NK-92 (cell line): Measurements from ENCODE around the gene EWSR1.

Experiments used
- DNase-seq: peaks from one replicate; lab custom pipeline; 2025; ENCODE audit not compliant: unreplicated experiment; lab: John Stamatoyannopoulos, UW

Gene EWSR1

GRCh38 chr22:29315286-29316140 lies 47.4 kb downstream of the EWSR1 start, which contains the start of gene RASL10A:
RASL10A (minus strand) TSS chr22:29315697; CDS start chr22:29315246, 451 bp downstream.
- DNase-seq = no peak

GRCh38 chr22:29316141-29316828 lies 48.2 kb downstream of the EWSR1 start:
- DNase-seq = no peak

- DNase-seq = no peak
These were observed 49.9 kb downstream of the EWSR1 start for GRCh38 chr22:29317827-29318454.

GRCh38 chr22:29319072-29319471 lies 51.0 kb downstream of the EWSR1 start:
- DNase-seq = no peak

GRCh38 chr22:29320546-29320945 lies 52.5 kb downstream of the EWSR1 start:
- DNase-seq = no peak

GRCh38 chr22:29323641-29324040 lies 55.6 kb downstream of the EWSR1 start:
- DNase-seq = no peak

GRCh38 chr22:29325356-29325755 lies 57.3 kb downstream of the EWSR1 start:
- DNase-seq = no peak

- DNase-seq = no peak
These were observed 57.8 kb downstream of the EWSR1 start for GRCh38 chr22:29325785-29326315.

- DNase-seq = no peak
These were observed 58.4 kb downstream of the EWSR1 start for GRCh38 chr22:29326481-29326880.

- no peak for DNase-seq
These were observed 59.2 kb downstream of the EWSR1 start for GRCh38 chr22:29327089-29327764.

- no peak for DNase-seq
These were observed 60.0 kb downstream of the EWSR1 start for GRCh38 chr22:29328055-29328454.

GRCh38 chr22:29328566-29329500 lies 60.8 kb downstream of the EWSR1 start:
- no peak for DNase-seq

GRCh38 chr22:29329581-29329980 lies 61.5 kb downstream of the EWSR1 start:
- no peak for DNase-seq

- DNase-seq = no peak
These were observed 62.2 kb downstream of the EWSR1 start for GRCh38 chr22:29330291-29330690.

GRCh38 chr22:29330753-29331152 lies 62.7 kb downstream of the EWSR1 start:
- no peak for DNase-seq

GRCh38 chr22:29331213-29331612 lies 63.1 kb downstream of the EWSR1 start:
- DNase-seq = no peak

- DNase-seq = no peak
These were observed 63.7 kb downstream of the EWSR1 start for GRCh38 chr22:29331658-29332300.

- no peak for DNase-seq
These were observed 64.9 kb downstream of the EWSR1 start for GRCh38 chr22:29332886-29333496.

GRCh38 chr22:29334148-29334547 lies 66.1 kb downstream of the EWSR1 start:
- DNase-seq = no peak
